Smooth muscle cell (in vitro differentiated cells): ENCODE data around the gene RHCG. TPM values are rescaled to one million over a fixed set of nuclear protein-coding genes. Genes with fewer than 3 reads are reported as not detected.

ENCODE experiments used
- DNase-seq: peaks from one replicate; lab custom pipeline; 2025; ENCODE audit not compliant: unreplicated experiment; lab: John Stamatoyannopoulos, UW
- H2AFZ ChIP-seq: fragments of 200-600 bp; sonication (generic); 2 replicates; pipeline ENCODE4 v1.6.0; 2016; ENCODE audit warnings: antibody characterized with exemption, low read depth, mild to moderate bottlenecking
- H3F3A ChIP-seq: fragments of 200-600 bp; sonication (generic); 2 replicates; pipeline ENCODE4 v1.6.0; 2017; ENCODE audit warnings: antibody characterized with exemption, low read depth
- H3K27ac ChIP-seq: fragments of 200-600 bp; sonication (generic); 2 replicates; pipeline ENCODE4 v1.5.1; 2016; ENCODE audit warnings: low read depth, mild to moderate bottlenecking
- H3K27me3 ChIP-seq: fragments of 200-600 bp; sonication (generic); 2 replicates; pipeline ENCODE4 v1.6.1; 2016; ENCODE audit warnings: low read depth, mild to moderate bottlenecking
- H3K36me3 ChIP-seq: fragments of 200-600 bp; sonication (generic); 2 replicates; pipeline ENCODE4 v1.5.1; 2016; ENCODE audit warnings: low read depth
- H3K4me1 ChIP-seq: fragments of 200-600 bp; sonication (generic); 2 replicates; pipeline ENCODE4 v1.5.1; 2016; ENCODE audit warnings: low read depth
- H3K4me2 ChIP-seq: fragments of 200-600 bp; sonication (generic); 2 replicates; pipeline ENCODE4 v1.6.0; 2016; ENCODE audit warnings: mild to moderate bottlenecking
- H3K4me3 ChIP-seq: fragments of 200-600 bp; sonication (generic); 2 replicates; pipeline ENCODE4 v1.5.1; 2016; ENCODE audit warnings: mild to moderate bottlenecking
- H3K79me2 ChIP-seq: fragments of 200-600 bp; sonication (generic); 2 replicates; pipeline ENCODE4 v1.6.0; 2016; ENCODE audit warnings: low read depth, mild to moderate bottlenecking
- H3K9ac ChIP-seq: fragments of 200-600 bp; sonication (generic); 2 replicates; pipeline ENCODE4 v1.6.0; 2016; ENCODE audit warnings: low read depth
- H3K9me3 ChIP-seq: fragments of 200-600 bp; sonication (generic); replicated peaks from 2 replicates; pipeline ENCODE4 v1.5.1; 2016; ENCODE audit warnings: low read depth
- H4K20me1 ChIP-seq: fragments of 200-600 bp; sonication (generic); 2 replicates; pipeline ENCODE4 v1.6.0; 2016; ENCODE audit warnings: low read depth
- WGBS: methylation state at CpG from one replicate; pipeline ENCODE4 v1.1.7; 2016; ENCODE audit warnings: low lambda C conversion rate; 5-methylcytosine and 5-hydroxymethylcytosine counted together
- polyA plus RNA-seq: library from polyadenylated mRNA; unstranded; fragments of >200 nt; fragmentation: Nextera tagmentation; extraction: Ambion mirVana; gene quantifications from 2 replicates; pipeline ENCODE4 v1.2.1, GENCODE V29; 2016
- total RNA-seq: library from RNA; depleted of rRNA; stranded (reverse); fragments of >200 nt; gene quantifications from 2 replicates; pipeline ENCODE4 v1.2.3, GENCODE V29; 2014
- TF ChIP-seq, protein P1 (sequence below): fragments of 200-600 bp; sonication (generic); IDR thresholded peaks from 2 replicates; pipeline ENCODE4 v1.5.1; 2017; ENCODE audit warnings: borderline replicate concordance, mild to moderate bottlenecking, antibody characterized with exemption; ENCODE audit not compliant: insufficient read depth, poor library complexity, severe bottlenecking

The RHCG gene
- total and polyA plus RNA-seq, 2 experiments from 2014 or later: 10.9 to 12.0 TPM

DNA sequence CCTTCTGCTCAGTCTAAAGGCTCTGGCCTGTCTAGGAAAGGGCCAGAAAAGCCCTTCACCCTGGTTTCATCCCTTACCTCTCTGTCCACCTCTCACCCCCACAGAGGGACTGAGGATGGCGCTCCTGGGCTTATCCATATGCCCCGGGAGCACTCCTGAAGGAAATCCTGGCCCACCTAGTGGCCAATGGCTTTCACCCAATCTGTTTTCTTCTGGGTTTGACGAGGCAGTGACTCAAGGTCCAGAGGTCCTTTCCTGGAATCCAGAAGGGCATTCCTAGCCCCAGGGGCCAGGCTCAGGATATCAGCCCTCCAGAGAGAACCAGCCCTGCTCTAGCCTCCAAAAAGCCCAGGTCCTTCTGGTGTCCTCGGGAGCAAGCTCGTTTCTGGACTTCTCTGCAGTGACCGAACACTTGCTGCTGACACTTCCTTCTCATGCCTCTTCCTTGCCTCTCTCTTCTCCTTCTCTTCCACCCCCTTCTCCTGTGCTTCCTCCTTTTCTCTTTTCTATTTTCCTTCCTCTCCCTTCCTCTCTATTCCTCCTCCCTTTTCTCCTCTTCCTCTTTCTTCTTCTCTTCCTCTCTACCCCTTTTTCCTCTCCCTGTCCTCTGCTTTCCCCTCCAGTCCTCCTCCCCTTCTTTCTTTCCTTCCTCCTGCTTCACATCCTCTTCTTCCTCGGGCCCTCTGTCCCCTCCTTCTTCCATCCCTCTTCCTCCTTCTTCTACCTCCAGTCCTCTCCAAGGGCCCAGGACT is 59.6 kb downstream of the RHCG start:
- Histone ChIP-seq H3K4me2 (no peak overlapping the region), H3F3A (no peaks in the 10 kb centered on the region), H2AFZ (no peak overlapping the region), H3K9ac (no peak overlapping the region), H4K20me1 (no peaks in the 10 kb centered on the region), H3K36me3 (no peaks in the 10 kb centered on the region), H3K27me3 (peaks cover 41% of the 10 kb centered on the region), H3K9me3 (no peaks in the 10 kb centered on the region), H3K4me1 (peaks cover 9% of the 10 kb centered on the region), H3K79me2 (no peaks in the 10 kb centered on the region), H3K4me3 (no peak overlapping the region), H3K27ac (no peak overlapping the region)
- DNase-seq: no peak
- TF ChIP-seq, protein P1, sequence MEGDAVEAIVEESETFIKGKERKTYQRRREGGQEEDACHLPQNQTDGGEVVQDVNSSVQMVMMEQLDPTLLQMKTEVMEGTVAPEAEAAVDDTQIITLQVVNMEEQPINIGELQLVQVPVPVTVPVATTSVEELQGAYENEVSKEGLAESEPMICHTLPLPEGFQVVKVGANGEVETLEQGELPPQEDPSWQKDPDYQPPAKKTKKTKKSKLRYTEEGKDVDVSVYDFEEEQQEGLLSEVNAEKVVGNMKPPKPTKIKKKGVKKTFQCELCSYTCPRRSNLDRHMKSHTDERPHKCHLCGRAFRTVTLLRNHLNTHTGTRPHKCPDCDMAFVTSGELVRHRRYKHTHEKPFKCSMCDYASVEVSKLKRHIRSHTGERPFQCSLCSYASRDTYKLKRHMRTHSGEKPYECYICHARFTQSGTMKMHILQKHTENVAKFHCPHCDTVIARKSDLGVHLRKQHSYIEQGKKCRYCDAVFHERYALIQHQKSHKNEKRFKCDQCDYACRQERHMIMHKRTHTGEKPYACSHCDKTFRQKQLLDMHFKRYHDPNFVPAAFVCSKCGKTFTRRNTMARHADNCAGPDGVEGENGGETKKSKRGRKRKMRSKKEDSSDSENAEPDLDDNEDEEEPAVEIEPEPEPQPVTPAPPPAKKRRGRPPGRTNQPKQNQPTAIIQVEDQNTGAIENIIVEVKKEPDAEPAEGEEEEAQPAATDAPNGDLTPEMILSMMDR: no peak
- 72% methylated on average over 7 of the region's 7 CpGs for WGBS

DNA sequence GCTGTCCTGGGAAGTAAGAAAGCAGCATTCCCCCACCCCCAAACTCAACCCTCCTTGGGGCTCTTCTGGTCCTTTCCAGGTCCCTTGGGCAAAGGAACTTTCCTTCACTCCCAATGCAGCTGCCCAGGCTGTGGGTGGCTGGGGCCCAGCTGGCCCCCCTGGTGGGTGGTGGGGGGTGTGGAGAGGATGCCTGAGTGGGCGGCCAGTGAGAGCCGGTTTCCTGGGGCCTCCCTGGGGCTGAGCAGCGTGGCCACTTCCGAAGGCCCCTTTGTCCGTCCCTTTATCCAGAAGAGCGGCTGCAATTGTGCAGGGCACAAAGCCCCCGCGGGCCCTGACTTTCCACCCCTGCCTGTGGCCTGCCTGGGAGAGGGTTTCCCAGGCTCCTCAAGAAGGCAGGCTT is 61.0 kb downstream of the RHCG start:
- Histone ChIP-seq H3K27me3 (peaks cover 45% of the 10 kb centered on the region), H3K4me3 (no peak overlapping the region), H3K79me2 (no peaks in the 10 kb centered on the region), H3K9me3 (no peaks in the 10 kb centered on the region), H3F3A (no peaks in the 10 kb centered on the region), H3K4me1 (peaks cover 9% of the 10 kb centered on the region), H3K36me3 (no peaks in the 10 kb centered on the region), H3K4me2 (no peak overlapping the region), H4K20me1 (no peaks in the 10 kb centered on the region), H3K9ac (no peak overlapping the region), H3K27ac (no peak overlapping the region), H2AFZ (no peak overlapping the region)
- WGBS: 64% methylated on average over 8 of the region's 8 CpGs
- TF ChIP-seq, protein P1: no peak
- DNase-seq: no peak

DNA sequence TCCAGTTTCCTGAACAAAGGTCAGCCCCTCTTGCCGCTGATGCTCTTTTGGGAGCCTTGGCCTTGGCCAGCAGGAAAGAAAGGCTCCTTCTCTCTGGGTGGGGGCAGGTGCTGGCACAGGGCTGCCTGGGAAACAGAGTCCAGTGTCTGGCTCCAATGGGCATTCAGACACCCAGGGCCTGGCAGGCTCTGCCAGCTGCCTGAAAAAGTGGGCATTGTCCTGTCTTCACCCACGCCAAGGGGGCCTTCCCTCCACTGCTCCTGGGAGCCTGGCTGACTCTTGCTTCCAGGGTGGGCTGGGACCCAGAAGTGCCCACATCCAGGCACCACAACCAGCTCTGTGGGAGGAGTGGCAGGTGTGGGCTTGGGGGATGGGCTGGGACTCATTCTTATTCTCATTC is 62.7 kb downstream of the RHCG start:
- H3K27ac ChIP-seq: no peak overlapping the region
- no peaks in the 10 kb centered on the region for H3K9me3 ChIP-seq
- no peak overlapping the region for H2AFZ ChIP-seq
- H4K20me1 ChIP-seq: no peaks in the 10 kb centered on the region
- 75% methylated on average over 2 of the region's 2 CpGs for WGBS
- H3K27me3 ChIP-seq: peaks cover 45% of the 10 kb centered on the region
- H3K4me3 ChIP-seq: no peak overlapping the region
- H3F3A ChIP-seq: no peaks in the 10 kb centered on the region
- H3K4me1 ChIP-seq: peaks cover 12% of the 10 kb centered on the region
- H3K9ac ChIP-seq: no peak overlapping the region
- no peaks in the 10 kb centered on the region for H3K79me2 ChIP-seq
- H3K4me2 ChIP-seq: no peak overlapping the region
- no peaks in the 10 kb centered on the region for H3K36me3 ChIP-seq
- no peak for DNase-seq
- TF ChIP-seq, protein P1: no peak
